HCT116 (cell line): Measurements from ENCODE around the gene DAAM1. TPM values are rescaled to one million over a fixed set of nuclear protein-coding genes. Genes with fewer than 3 reads are reported as not detected.

Source experiments
- ATAC-seq: fragments of 200-7000 bp; cut with Tn5 transposase; 2 replicates; pipeline ENCODE4 v1.9.1; 2020; ENCODE audit warnings: mild to moderate bottlenecking, moderate library complexity
- BruUV-seq: library from RNA; stranded (reverse); fragments of 400-500 nt; replicated peaks from 2 replicates; lab custom pipeline; 2021; lab: Mats Ljungman, UMichigan
- CTCF ChIA-PET: fragments of 300-600 bp; sonication (Branson Sonifier 250); formaldehyde crosslinking; loops from one replicate; lab custom pipeline; 2021; ENCODE audit warnings: antibody characterized with exemption; lab: Charles Lee
- POLR2A ChIA-PET: fragments of 300-600, 350-600 bp; sonication (Branson Sonifier 250); formaldehyde crosslinking; loops from one replicate; lab custom pipeline; 2021; ENCODE audit warnings: antibody characterized with exemption; lab: Charles Lee
- RAD21 ChIA-PET, 2 experiments: fragments of 300-600 bp; sonication (Branson Sonifier 250); formaldehyde crosslinking; loops; one replicate each; lab custom pipeline; 2023; ENCODE audit warnings: low total read pairs in 2 of 2; ENCODE audit not compliant: uncharacterized antibody in 2 of 2, unreplicated experiment in 2 of 2, low non-redundant PET in 1 of 2; lab: Charles Lee
- DNase-seq: peaks from one replicate; pipeline ENCODE4 v3.0.0-alpha.2; 2010; ENCODE audit warnings: low read depth, low spot score
- H2AFZ ChIP-seq: fragments of 200-600 bp; shearing (Covaris generic), sonication (generic); 2 replicates; pipeline ENCODE4 v1.6.1; 2017; ENCODE audit warnings: low read depth, mixed run types, mixed read lengths, antibody characterized with exemption, low read length; ENCODE audit not compliant: poor library complexity, severe bottlenecking
- H3K27ac ChIP-seq: 2 replicates; pipeline ENCODE4 v1.5.1; 2012; ENCODE audit warnings: low read depth, low read length
- H3K27me3 ChIP-seq: fragments of 200-600 bp; sonication (generic); 2 replicates; pipeline ENCODE4 v1.6.1; 2016; ENCODE audit warnings: mixed run types, low read length, mixed read lengths; ENCODE audit not compliant: insufficient read depth
- H3K36me3 ChIP-seq, 2 experiments: fragments of 200-500 bp in 1 of 2; fragments of 200-600 bp in 1 of 2; sonication (Bioruptor generic) in 1 of 2; sonication (generic) in 1 of 2; 2 replicates each; pipeline versions ENCODE4 v1.5.1 to v1.6.1; 2014 to 2016; ENCODE audit warnings: low read length in 2 of 2, inconsistent platforms in 1 of 2, mixed read lengths in 1 of 2, mixed run types in 1 of 2; ENCODE audit not compliant: insufficient read depth in 2 of 2, control insufficient read depth in 1 of 2
- H3K4me1 ChIP-seq, 2 experiments: fragments of 200-600 bp in 1 of 2; sonication (generic) in 1 of 2; 2 replicates each; pipeline versions ENCODE4 v1.5.1 to v1.6.1; 2012 to 2017; ENCODE audit warnings: low read length in 2 of 2, inconsistent platforms in 1 of 2, mild to moderate bottlenecking in 1 of 2, mixed read lengths in 1 of 2, mixed run types in 1 of 2, moderate library complexity in 1 of 2; ENCODE audit not compliant: insufficient read depth in 2 of 2, control insufficient read depth in 1 of 2
- H3K4me2 ChIP-seq: fragments of 200-600 bp; sonication (generic); 2 replicates; pipeline ENCODE4 v1.6.1; 2017; ENCODE audit warnings: mixed run types, low read length, mixed read lengths
- H3K4me3 ChIP-seq, 2 experiments: fragments of 200-600 bp in 1 of 2; sonication (generic) in 1 of 2; replicated peaks in 1 of 2; 2 replicates each; pipeline ENCODE4 v1.5.1; 2011 to 2016; ENCODE audit warnings: low read length in 2 of 2, control low read depth in 1 of 2, low read depth in 1 of 2, mild to moderate bottlenecking in 1 of 2, mixed read lengths in 1 of 2, mixed run types in 1 of 2
- H3K79me2 ChIP-seq: fragments of 200-600 bp; sonication (generic); 2 replicates; pipeline ENCODE4 v1.6.1; 2017; ENCODE audit warnings: mild to moderate bottlenecking, mixed run types, low read length, moderate library complexity, mixed read lengths; ENCODE audit not compliant: insufficient read depth
- H3K9ac ChIP-seq: fragments of 200-600 bp; sonication (generic); 2 replicates; pipeline ENCODE4 v1.6.1; 2016; ENCODE audit warnings: low read length, mixed read lengths
- H3K9me2 ChIP-seq: fragments of 200-600 bp; sonication (generic), shearing (Covaris generic); 2 replicates; pipeline ENCODE4 v1.6.1; 2017; ENCODE audit warnings: mixed run types, mild to moderate bottlenecking, moderate library complexity; ENCODE audit not compliant: insufficient read depth
- H3K9me3 ChIP-seq, 2 experiments: fragments of 200-500 bp in 1 of 2; fragments of 200-600 bp in 1 of 2; sonication (Bioruptor generic) in 1 of 2; sonication (generic) in 1 of 2; 2 replicates each; pipeline ENCODE4 v1.6.1; 2014 to 2017; ENCODE audit warnings: low read length in 2 of 2, mixed read lengths in 2 of 2, inconsistent platforms in 1 of 2, low read depth in 1 of 2, mild to moderate bottlenecking in 1 of 2, mixed run types in 1 of 2, moderate library complexity in 1 of 2; ENCODE audit not compliant: control insufficient read depth in 1 of 2, insufficient read depth in 1 of 2
- H4K20me1 ChIP-seq: fragments of 200-600 bp; sonication (generic), shearing (Covaris generic); 2 replicates; pipeline ENCODE4 v1.6.1; 2017; ENCODE audit warnings: mixed run types, mild to moderate bottlenecking, moderate library complexity; ENCODE audit not compliant: insufficient read depth
- CBX3 ChIP-seq: IDR thresholded peaks from 2 replicates; pipeline ENCODE4 v1.6.1; 2012; ENCODE audit warnings: low read depth
- EGR1 ChIP-seq: IDR thresholded peaks from 2 replicates; pipeline ENCODE4 v1.6.1; 2012; ENCODE audit warnings: low read depth
- EZH2phosphoT487 ChIP-seq: fragments of 200-600 bp; IDR thresholded peaks from 2 replicates; pipeline ENCODE4 v1.6.1; 2018; ENCODE audit warnings: antibody characterized with exemption, borderline replicate concordance
- FOSL1 ChIP-seq: IDR thresholded peaks from 2 replicates; pipeline ENCODE4 v1.6.1; 2012; ENCODE audit warnings: low read depth
- JUND ChIP-seq: IDR thresholded peaks from 2 replicates; pipeline ENCODE4 v1.6.1; 2012
- POLR2A ChIP-seq: IDR thresholded peaks from 2 replicates; pipeline ENCODE4 v1.7.0; 2011; ENCODE audit warnings: borderline replicate concordance; ENCODE audit not compliant: insufficient read depth, insufficient read length; ENCODE audit errors: extremely low read depth
- POLR2AphosphoS5 ChIP-seq: IDR thresholded peaks from 2 replicates; pipeline ENCODE4 v1.6.1; 2011; ENCODE audit warnings: mild to moderate bottlenecking, low read depth, low read length, moderate library complexity
- SIN3A ChIP-seq: IDR thresholded peaks from 2 replicates; pipeline ENCODE4 v1.6.1; 2012; ENCODE audit warnings: low read depth
- SRF ChIP-seq: IDR thresholded peaks from 2 replicates; pipeline ENCODE4 v1.6.1; 2012; ENCODE audit warnings: low read depth
- TCF7L2 ChIP-seq: IDR thresholded peaks from 2 replicates; pipeline ENCODE4 v1.7.0; 2011; ENCODE audit warnings: borderline replicate concordance, inconsistent platforms; ENCODE audit not compliant: insufficient read depth, insufficient read length; ENCODE audit errors: extremely low read depth
- YY1 ChIP-seq: IDR thresholded peaks from 2 replicates; pipeline ENCODE4 v1.6.1; 2011; ENCODE audit warnings: low read length, low read depth, moderate library complexity, mild to moderate bottlenecking; ENCODE audit not compliant: insufficient replicate concordance; ENCODE audit errors: extremely low read depth
- ZFX ChIP-seq: fragments of 450-650 bp; IDR thresholded peaks from 2 replicates; pipeline ENCODE4 v1.6.1; 2017
- intact Hi-C: fragments of 100-400 bp; cut with micrococcal nuclease; formaldehyde crosslinking; loops from 2 replicates; pipeline ENCODE4 v1.10.0; 2022
- total RNA-seq: library from RNA; stranded (reverse); gene quantifications from one replicate; pipeline ENCODE4 v1.2.1, GENCODE V29; 2021; ENCODE audit not compliant: unreplicated experiment
- TF ChIP-seq, protein P1 (sequence below): IDR thresholded peaks from 2 replicates; pipeline ENCODE4 v1.6.1; 2012
- TF ChIP-seq, protein P2 (sequence below): IDR thresholded peaks from 2 replicates; pipeline ENCODE4 v1.6.1; 2011; ENCODE audit warnings: mild to moderate bottlenecking, low read length, moderate library complexity; ENCODE audit not compliant: insufficient replicate concordance; ENCODE audit errors: extremely low read depth

The DAAM1 gene
- total RNA-seq, 1 experiment from 2014 or later, result 10.7 TPM

DNA sequence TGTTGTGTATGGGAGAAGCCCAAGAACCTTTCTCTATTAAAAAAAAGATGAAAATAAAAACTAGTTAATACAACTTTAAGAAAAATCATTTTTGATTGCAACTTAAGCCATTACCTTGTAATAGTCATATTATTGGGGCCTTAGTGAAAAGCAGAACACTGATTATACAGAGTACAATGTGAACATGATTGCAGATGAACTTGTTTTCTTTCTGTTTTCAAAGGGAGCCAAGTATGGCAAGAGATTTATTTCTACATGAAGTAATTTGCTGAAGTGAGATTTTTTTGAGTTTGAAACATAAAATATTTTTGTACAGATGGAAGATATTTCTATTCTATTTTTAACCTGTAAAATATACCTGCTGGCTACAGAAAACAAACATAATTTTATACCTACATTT, 171.8 kb downstream of the DAAM1 start:
- ChIA-PET RAD21 (no interaction called here), POLR2A (no interaction called here), CTCF (interaction anchor here (1.1 kb wide), 1 partner anchor 54 kb away, joined by 3 read pairs; no protein-coding TSS in a partner anchor)
- Histone ChIP-seq H3K9me3 (no peaks in the 10 kb centered on the region), H3K79me2 (no peaks in the 10 kb centered on the region), H3K9ac (no peak overlapping the region), H3K9me2 (no peaks in the 10 kb centered on the region), H3K27me3 (no peaks in the 10 kb centered on the region), H3K4me3 (no peak overlapping the region), H3K4me2 (peak overlapping the region; percentile 73; the same call in 1 of the 2 replicates), H3K4me1 (peaks cover 54 to 70% of the 10 kb centered on the region in 2 experiments), H2AFZ (no peak overlapping the region), H4K20me1 (no peaks in the 10 kb centered on the region), H3K36me3 (no peaks in the 10 kb centered on the region), H3K27ac (peak overlapping the region; percentile 79; the same call in 1 of the 2 replicates)
- DNase-seq (no peak), ATAC-seq (no peak)
- BruUV-seq, result no TSS peak
- intact Hi-C loops, result loop anchor here (5.0 kb wide), 2 partner anchors 83 to 173 kb away; partner anchors contain the start of gene DAAM1
- TF ChIP-seq EZH2phosphoT487, result no peak
- TF ChIP-seq, protein P1, sequence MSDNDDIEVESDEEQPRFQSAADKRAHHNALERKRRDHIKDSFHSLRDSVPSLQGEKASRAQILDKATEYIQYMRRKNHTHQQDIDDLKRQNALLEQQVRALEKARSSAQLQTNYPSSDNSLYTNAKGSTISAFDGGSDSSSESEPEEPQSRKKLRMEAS, result no peak
- no peak for TF ChIP-seq ZFX
- TF ChIP-seq EGR1, result no peak
- no peak for TF ChIP-seq JUND
- no peak for TF ChIP-seq SRF
- TF ChIP-seq CBX3, result no peak
- no peak for TF ChIP-seq YY1

DNA sequence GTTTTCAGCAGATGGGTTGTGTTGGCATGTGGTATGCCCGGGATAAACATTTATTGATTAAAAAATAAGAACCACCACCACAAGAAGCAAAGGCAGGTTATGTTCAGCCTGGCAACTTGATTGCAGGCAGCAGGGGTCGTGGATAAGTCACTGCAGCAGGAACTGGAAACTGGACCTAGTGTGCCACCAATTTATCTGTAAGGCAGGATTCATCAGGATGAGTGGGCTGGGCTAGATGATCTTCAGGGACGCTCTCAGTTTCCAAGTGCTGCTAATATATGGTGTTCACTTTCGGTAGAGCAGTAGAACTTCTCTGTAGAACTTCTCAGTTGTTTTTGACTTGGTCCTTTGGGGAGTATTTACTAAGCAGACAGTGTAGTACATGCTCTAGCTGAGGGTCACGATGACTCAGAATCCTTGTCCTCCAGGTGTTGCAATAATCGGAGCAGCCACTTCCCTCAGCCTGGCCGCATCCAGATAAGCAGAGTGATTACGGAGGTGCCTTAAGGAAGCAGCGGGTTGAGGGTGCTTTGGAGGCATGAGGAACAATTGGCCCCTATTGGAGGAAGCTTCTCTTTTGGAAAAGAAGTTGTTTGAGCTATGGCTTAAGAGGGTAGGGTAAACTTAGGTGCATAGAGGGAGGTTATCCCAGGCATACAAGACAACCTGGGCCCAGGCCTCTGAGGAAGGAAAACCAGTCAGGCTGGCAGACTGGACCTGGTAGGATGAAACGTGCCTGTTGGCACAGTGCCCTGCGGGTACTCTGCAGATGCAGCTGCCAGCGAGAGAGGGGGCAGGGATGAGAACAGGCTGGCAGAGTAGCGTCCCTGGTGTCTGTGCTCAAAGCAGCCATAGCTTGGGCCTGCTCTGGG, 172.7 kb downstream of the DAAM1 start:
- POLR2A ChIA-PET, result no interaction called here
- Histone ChIP-seq H3K9me3 (no peaks in the 10 kb centered on the region), H3K27me3 (no peaks in the 10 kb centered on the region), H3K79me2 (no peaks in the 10 kb centered on the region), H3K4me1 (peaks cover 54 to 69% of the 10 kb centered on the region in 2 experiments), H3K9me2 (no peaks in the 10 kb centered on the region), H3K4me3 (peak overlapping the region in 1 of 2 experiments; percentile 30; a peak in 2 of 4 replicates), H2AFZ (peak overlapping the region; percentile 23), H3K36me3 (no peaks in the 10 kb centered on the region), H3K27ac (peak overlapping the region; percentile 79), H4K20me1 (no peaks in the 10 kb centered on the region), H3K4me2 (peak overlapping the region; percentile 73), H3K9ac (peak overlapping the region; percentile 39)
- RAD21 ChIA-PET, result interaction anchor here in 1 of 2 experiments (1.0 kb wide), 1 partner anchor 173 kb away, joined by 3 read pairs; the partner anchor contains the start of gene DAAM1
- intact Hi-C loops, result loop anchor here (5.0 kb wide), 2 partner anchors 84 to 174 kb away; partner anchors contain the start of gene DAAM1
- no TSS peak for BruUV-seq
- ATAC-seq (peak; percentile 93), DNase-seq (peak; percentile 86)
- CTCF ChIA-PET, result interaction anchor here (1.1 kb wide), 1 partner anchor 54 kb away, joined by 3 read pairs; no protein-coding TSS in a partner anchor
- TF ChIP-seq EZH2phosphoT487 (no peak), TCF7L2 (no peak), SRF (peak; percentile 64), SIN3A (peak; percentile 63), POLR2AphosphoS5 (peak; percentile 30; the same call in 1 of the 2 replicates), POLR2A (no peak), FOSL1 (peak; percentile 81), CBX3 (peak; percentile 91), JUND (peak; percentile 88)
- TF ChIP-seq, protein P2, sequence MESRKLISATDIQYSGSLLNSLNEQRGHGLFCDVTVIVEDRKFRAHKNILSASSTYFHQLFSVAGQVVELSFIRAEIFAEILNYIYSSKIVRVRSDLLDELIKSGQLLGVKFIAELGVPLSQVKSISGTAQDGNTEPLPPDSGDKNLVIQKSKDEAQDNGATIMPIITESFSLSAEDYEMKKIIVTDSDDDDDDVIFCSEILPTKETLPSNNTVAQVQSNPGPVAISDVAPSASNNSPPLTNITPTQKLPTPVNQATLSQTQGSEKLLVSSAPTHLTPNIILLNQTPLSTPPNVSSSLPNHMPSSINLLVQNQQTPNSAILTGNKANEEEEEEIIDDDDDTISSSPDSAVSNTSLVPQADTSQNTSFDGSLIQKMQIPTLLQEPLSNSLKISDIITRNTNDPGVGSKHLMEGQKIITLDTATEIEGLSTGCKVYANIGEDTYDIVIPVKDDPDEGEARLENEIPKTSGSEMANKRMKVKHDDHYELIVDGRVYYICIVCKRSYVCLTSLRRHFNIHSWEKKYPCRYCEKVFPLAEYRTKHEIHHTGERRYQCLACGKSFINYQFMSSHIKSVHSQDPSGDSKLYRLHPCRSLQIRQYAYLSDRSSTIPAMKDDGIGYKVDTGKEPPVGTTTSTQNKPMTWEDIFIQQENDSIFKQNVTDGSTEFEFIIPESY, result no peak
- TF ChIP-seq, protein P1, result peak; percentile 54
